ENCODE data around the gene HMCN2. TPM values are rescaled to one million over a fixed set of nuclear protein-coding genes. Genes with fewer than 3 reads are reported as not detected.

HMCN2 gene
- total RNA-seq, 4 donors from 2014 or later, result 1.8 to 46.7 (median 24.4) TPM

DNA sequence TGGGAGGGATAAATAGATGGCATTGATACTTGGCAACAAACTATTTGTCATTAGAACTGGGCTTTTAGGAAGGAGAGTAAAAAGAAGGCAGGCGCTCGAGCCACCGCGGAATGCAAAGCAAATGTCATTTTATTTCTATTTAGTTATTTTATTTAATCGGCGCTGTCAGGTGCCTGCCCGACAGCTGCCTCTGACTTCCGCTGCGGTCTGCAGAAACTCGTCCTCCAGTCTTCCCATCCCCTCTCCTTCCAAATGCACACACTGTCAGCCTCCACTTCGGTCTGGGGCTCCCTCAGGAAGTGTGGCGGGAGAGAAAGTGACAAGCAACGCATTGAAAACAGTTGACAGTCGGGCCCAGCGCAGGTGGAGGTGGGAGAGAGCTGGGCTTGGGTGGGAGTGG is 208.5 kb downstream of the HMCN2 start:
- Histone ChIP-seq H3K27me3 (no peaks in the 10 kb centered on the region), H3K4me1 (no peaks in the 10 kb centered on the region), H3K36me3 (no peaks in the 10 kb centered on the region), H3K27ac (no peak overlapping the region), H3K4me3 (no peak overlapping the region), H3K9me3 (no peaks in the 10 kb centered on the region)
- TF ChIP-seq POLR2A (IDR thresholded peaks at IDR 0.05), result no peak
- TF ChIP-seq, protein P1, sequence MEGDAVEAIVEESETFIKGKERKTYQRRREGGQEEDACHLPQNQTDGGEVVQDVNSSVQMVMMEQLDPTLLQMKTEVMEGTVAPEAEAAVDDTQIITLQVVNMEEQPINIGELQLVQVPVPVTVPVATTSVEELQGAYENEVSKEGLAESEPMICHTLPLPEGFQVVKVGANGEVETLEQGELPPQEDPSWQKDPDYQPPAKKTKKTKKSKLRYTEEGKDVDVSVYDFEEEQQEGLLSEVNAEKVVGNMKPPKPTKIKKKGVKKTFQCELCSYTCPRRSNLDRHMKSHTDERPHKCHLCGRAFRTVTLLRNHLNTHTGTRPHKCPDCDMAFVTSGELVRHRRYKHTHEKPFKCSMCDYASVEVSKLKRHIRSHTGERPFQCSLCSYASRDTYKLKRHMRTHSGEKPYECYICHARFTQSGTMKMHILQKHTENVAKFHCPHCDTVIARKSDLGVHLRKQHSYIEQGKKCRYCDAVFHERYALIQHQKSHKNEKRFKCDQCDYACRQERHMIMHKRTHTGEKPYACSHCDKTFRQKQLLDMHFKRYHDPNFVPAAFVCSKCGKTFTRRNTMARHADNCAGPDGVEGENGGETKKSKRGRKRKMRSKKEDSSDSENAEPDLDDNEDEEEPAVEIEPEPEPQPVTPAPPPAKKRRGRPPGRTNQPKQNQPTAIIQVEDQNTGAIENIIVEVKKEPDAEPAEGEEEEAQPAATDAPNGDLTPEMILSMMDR (IDR thresholded peaks at IDR 0.05), result no peak
- DNase-seq, result no peak
- intact Hi-C loops (cut with DNase I; ENCODE audit: low total_unique reads), result no loop called here

DNA sequence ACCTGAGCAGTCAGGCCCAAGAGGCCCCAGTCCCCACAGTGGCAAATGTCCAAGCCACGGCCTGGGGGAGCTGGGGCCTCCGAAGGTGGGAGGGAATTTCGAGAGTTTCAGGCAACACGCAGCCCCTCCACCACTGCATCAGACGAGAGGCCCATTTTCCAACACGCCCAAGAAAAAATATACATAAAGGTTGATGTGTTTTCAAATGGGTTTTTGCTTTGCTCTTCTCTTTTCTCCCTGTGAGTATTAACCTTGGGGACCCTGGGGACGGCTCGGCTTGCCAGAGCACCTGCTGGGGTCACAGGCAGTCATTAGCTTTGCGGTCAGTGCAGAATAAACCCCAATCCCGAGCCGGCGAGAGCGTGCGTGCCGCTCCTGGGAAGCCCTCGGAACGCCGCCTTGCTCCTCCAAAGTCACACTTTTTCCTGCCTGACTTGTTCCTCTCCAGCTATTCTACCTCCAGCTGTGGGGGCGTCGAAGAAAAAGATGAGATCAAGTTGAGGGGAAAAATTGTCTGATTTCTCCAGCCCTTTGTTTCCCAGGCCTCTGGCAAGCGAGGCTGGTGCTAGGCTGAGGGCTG is 210.7 kb downstream of the HMCN2 start:
- no peak overlapping the region for H3K4me3 ChIP-seq
- intact Hi-C loops (cut with DNase I; ENCODE audit: low total_unique reads), result no loop called here
- TF ChIP-seq POLR2A (IDR thresholded peaks at IDR 0.05), result no peak
- TF ChIP-seq, protein P1 (IDR thresholded peaks at IDR 0.05), result no peak

DNA sequence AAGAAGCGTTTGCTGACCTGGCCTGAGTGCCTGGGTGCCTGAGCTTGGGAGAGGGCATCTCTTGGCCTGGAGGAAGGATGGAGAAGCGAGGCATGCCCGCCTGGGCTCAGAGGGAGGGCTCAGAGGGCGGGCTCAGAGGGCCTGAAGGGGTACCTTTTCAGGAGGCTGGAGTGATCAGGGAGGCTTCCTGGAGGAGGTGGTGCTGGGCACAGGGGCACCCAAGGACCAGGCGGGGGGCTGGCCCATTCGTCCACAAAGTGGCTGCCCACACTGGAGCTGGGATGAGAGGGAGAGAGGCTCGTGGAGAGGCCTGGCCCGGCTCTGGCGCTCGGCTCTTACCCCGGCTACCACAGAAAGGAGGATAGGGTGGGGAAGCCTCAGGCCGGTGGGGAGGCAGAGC is 212.0 kb downstream of the HMCN2 start:
- H3K27me3 ChIP-seq, result no peaks in the 10 kb centered on the region
- no peak overlapping the region for H3K4me3 ChIP-seq
- intact Hi-C loops (cut with DNase I; ENCODE audit: low total_unique reads), result no loop called here
- H3K4me1 ChIP-seq, result no peaks in the 10 kb centered on the region
- TF ChIP-seq, protein P1 (IDR thresholded peaks at IDR 0.05), result no peak
- no peak for TF ChIP-seq POLR2A (IDR thresholded peaks at IDR 0.05)
- DNase-seq, result no peak
- no peaks in the 10 kb centered on the region for H3K9me3 ChIP-seq
- no peak overlapping the region for H3K27ac ChIP-seq
- H3K36me3 ChIP-seq, result no peaks in the 10 kb centered on the region

More for the DNA sequence above, 210.7 kb downstream of the HMCN2 start:
- Histone ChIP-seq H3K36me3 (no peaks in the 10 kb centered on the region), H3K27me3 (no peaks in the 10 kb centered on the region), H3K27ac (no peak overlapping the region), H3K9me3 (no peaks in the 10 kb centered on the region), H3K4me1 (no peaks in the 10 kb centered on the region)
- DNase-seq, result no peak

DNA sequence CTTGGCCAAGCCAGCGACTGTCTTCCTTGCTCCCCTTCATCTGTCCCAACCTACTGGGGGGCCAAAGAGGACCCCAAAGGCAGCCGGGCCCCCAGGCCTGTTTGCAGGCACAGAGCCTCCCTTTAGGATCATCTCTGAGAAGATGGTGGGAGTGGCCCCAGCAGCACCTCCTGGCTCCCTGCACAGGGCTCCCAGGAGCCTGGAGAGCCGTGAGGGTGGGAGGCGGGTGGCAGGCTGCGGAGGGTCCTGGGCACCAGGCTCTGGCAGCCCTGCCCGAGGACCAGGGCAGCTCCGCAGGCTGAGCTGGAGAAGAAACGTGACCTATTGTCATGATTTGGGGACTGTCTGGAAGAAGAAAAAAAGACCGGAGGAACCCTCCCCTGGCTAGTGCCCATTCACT is 212.6 kb downstream of the HMCN2 start:
- Histone ChIP-seq H3K4me3 (no peak overlapping the region), H3K27me3 (no peaks in the 10 kb centered on the region), H3K4me1 (no peaks in the 10 kb centered on the region), H3K9me3 (no peaks in the 10 kb centered on the region), H3K36me3 (no peaks in the 10 kb centered on the region), H3K27ac (no peak overlapping the region)
- TF ChIP-seq, protein P1 (IDR thresholded peaks at IDR 0.05), result no peak
- TF ChIP-seq POLR2A (IDR thresholded peaks at IDR 0.05), result no peak
- intact Hi-C loops (cut with DNase I; ENCODE audit: low total_unique reads), result no loop called here
- no peak for DNase-seq

DNA sequence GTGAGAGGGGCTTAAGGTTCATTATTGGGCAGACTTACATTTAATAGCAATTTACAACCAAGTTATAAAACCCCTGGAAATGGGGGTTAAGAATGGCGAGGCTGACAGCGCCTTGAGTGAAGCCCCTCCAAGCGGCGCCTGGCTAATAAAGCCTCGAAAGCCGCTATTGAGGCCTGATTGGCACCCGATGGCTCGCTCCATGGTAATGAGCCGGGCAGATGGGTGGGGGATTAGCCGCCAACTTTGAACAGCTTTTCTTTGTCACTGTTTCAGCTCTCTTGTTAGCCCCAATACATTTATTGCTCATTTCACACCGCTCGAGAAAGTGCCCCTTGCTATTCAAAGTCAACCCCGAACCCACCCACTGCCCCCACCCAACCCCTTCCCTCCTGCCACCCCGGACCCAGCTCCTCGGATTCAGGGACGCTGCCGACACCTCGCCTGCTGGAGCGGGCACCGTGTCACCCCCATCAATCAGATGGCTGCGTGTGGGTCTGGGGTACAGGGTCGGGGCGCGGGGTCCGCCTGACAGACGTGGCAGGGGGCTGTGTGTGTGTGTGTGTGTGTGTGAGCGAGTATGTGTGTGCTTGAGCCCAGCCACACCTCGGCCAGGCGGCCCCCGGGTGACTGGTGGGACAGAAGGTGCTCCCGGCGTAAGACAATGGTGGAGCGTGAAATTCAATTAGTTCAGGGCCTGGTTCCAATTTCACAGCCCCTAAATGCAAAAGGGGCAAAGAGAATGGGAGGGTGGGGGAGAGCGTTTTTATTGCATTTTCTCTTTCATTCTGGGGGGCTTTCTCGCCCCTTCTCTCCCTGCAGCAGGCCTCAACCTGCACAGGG is 213.4 kb downstream of the HMCN2 start:
- Histone ChIP-seq H3K9me3 (no peaks in the 10 kb centered on the region), H3K36me3 (no peaks in the 10 kb centered on the region), H3K4me3 (no peak overlapping the region), H3K27me3 (no peaks in the 10 kb centered on the region), H3K27ac (no peak overlapping the region), H3K4me1 (no peaks in the 10 kb centered on the region)
- intact Hi-C loops (cut with DNase I; ENCODE audit: low total_unique reads), result no loop called here
- TF ChIP-seq, protein P1 (IDR thresholded peaks at IDR 0.05), result no peak
- no peak for TF ChIP-seq POLR2A (IDR thresholded peaks at IDR 0.05)
- no peak for DNase-seq

Measured in uterus (tissue), 4 donors.